Nephron progenitor cell (in vitro differentiated cells): ENCODE data around the gene MYO3A.
"Not testable (repeated sequence)": the region's sequence is repeated elsewhere in the genome, so short reads cannot be mapped to it uniquely, and the experiment has no call there.

Source experiments
- DNase-seq: peaks from one replicate; pipeline ENCODE4 v3.0.0; 2021
- H3K27ac Mint-ChIP-seq: 2 replicates; pipeline ENCODE4 v1.8.0; 2021; ENCODE audit warnings: mild to moderate bottlenecking, moderate library complexity, mixed read lengths
- H3K27me3 Mint-ChIP-seq: 2 replicates; pipeline ENCODE4 v1.8.0; 2021; ENCODE audit warnings: mild to moderate bottlenecking, low read depth, mixed read lengths; ENCODE audit not compliant: poor library complexity
- H3K36me3 Mint-ChIP-seq: 2 replicates; pipeline ENCODE4 v1.8.0; 2021; ENCODE audit warnings: low read depth, mixed read lengths
- H3K4me1 Mint-ChIP-seq: 2 replicates; pipeline ENCODE4 v1.8.0; 2021; ENCODE audit warnings: mixed read lengths
- H3K4me3 Mint-ChIP-seq: 2 replicates; pipeline ENCODE4 v1.8.0; 2021; ENCODE audit warnings: mild to moderate bottlenecking, moderate library complexity, mixed read lengths
- H3K9me3 Mint-ChIP-seq: 2 replicates; pipeline ENCODE4 v1.8.0; 2021; ENCODE audit warnings: mild to moderate bottlenecking, moderate library complexity, mixed read lengths
- CTCF ChIP-seq: fragments of 200-600 bp; sonication (generic); IDR thresholded peaks from 2 replicates; pipeline ENCODE4 v1.5.0; 2021; ENCODE audit warnings: antibody characterized with exemption

The MYO3A gene

GRCh38 chr10:26090762-26091161 is 156.7 kb downstream of the MYO3A start:
- DNase-seq, result no peak
- H3K36me3 Mint-ChIP-seq, result no peaks in the 10 kb centered on the region
- no peak overlapping the region for H3K27ac Mint-ChIP-seq
- no peak overlapping the region for H3K4me3 Mint-ChIP-seq
- H3K4me1 Mint-ChIP-seq, result no peaks in the 10 kb centered on the region
- no peaks in the 10 kb centered on the region for H3K27me3 Mint-ChIP-seq
- H3K9me3 Mint-ChIP-seq, result no peaks in the 10 kb centered on the region
- TF ChIP-seq CTCF, result no peak

DNA sequence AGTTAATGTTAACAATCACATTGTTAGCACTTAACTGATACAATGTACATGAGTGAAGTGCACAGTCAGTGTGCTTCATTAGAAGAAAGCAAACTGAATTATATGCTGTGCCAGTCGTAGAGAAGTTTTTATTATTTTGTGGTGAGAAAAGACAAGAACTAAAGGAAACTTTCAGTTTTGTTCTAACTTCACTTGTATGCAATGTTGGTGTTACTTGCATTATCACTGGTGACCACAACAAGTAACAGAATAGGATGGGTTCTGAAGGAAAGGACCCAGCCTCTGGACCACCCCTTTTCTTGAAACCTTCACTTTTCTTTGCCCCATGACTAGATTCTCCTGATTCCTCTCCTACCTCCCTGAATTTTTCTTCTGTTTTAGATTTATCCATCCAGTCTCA is 159.2 kb downstream of the MYO3A start:
- no peaks in the 10 kb centered on the region for H3K36me3 Mint-ChIP-seq
- no peak overlapping the region for H3K4me3 Mint-ChIP-seq
- H3K9me3 Mint-ChIP-seq, result no peaks in the 10 kb centered on the region
- DNase-seq, result no peak
- H3K27ac Mint-ChIP-seq, result no peak overlapping the region
- no peak for TF ChIP-seq CTCF
- no peaks in the 10 kb centered on the region for H3K4me1 Mint-ChIP-seq
- no peaks in the 10 kb centered on the region for H3K27me3 Mint-ChIP-seq

DNA sequence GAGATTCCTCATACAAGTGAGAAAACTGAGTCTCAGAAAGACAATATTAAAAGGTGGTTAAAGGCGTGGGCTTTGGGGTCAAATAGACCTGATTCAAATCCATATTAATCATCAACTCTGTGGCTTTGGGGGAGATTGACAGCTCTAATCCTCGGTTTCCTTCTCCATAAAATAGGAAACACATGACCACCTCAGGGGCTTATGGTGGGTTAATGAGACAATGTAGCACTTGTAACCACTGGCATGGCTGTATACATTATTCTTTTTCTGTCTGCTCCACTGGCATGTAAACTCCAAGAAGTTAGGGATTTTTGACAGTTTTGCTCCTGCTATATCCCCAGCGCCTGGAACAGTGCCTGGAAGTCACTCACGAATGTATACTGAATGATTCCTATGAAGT is 161.8 kb downstream of the MYO3A start:
- no peaks in the 10 kb centered on the region for H3K4me1 Mint-ChIP-seq
- DNase-seq, result no peak
- no peaks in the 10 kb centered on the region for H3K27me3 Mint-ChIP-seq
- no peaks in the 10 kb centered on the region for H3K36me3 Mint-ChIP-seq
- peaks cover 15% of the 10 kb centered on the region for H3K9me3 Mint-ChIP-seq
- H3K27ac Mint-ChIP-seq, result no peak overlapping the region
- TF ChIP-seq CTCF, result no peak
- no peak overlapping the region for H3K4me3 Mint-ChIP-seq

DNA sequence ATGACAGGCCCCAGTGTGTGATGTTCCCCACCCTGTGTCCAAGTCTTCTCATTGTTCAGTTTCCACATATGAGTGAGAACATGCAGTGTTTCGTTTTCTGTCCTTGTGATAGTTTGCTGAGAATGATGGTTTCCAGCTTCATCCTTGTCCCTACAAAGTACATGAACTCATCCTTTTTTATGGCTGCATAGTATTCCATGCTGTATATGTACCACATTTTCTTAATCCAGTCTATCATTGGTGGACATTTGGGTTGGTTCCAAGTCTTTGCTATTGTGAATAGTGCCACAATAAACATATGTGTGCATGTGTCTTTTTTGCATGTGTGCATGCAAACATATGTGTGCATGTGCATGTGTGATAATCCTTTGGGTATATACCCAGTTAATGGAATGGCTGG is 163.5 kb downstream of the MYO3A start:
- not testable (repeated sequence) for H3K36me3 Mint-ChIP-seq, H3K4me1 Mint-ChIP-seq, DNase-seq, H3K27me3 Mint-ChIP-seq, H3K27ac Mint-ChIP-seq, H3K4me3 Mint-ChIP-seq
- H3K9me3 Mint-ChIP-seq, result peaks cover 21% of the 10 kb centered on the region

DNA sequence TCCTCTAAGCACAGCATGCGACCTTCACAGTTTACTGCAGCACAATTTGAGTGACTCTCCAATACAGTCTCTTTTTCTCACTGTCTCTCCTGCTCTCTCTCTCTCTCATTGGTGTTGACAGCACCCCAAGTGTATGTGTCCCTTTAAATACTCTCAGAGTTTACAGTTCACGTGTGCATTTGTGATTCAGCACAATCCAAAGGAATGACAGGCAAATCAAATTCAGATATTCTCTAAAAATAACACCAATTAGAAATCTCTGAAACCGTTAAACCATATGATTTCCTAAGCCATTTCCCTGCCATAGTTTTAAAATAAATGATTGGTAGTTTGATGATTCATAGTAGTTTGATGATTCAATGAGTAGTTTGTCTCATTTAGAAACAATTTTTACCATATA is 178.5 kb downstream of the MYO3A start:
- DNase-seq, result no peak
- Mint-ChIP-seq H3K9me3 (no peaks in the 10 kb centered on the region), H3K36me3 (no peaks in the 10 kb centered on the region), H3K4me3 (no peak overlapping the region), H3K4me1 (no peaks in the 10 kb centered on the region), H3K27me3 (peaks cover 2% of the 10 kb centered on the region), H3K27ac (no peak overlapping the region)
- no peak for TF ChIP-seq CTCF

GRCh38 chr10:26138613-26139012 is 204.6 kb downstream of the MYO3A start:
- H3K4me3 Mint-ChIP-seq, result no peak overlapping the region
- no peaks in the 10 kb centered on the region for H3K36me3 Mint-ChIP-seq
- no peak for DNase-seq
- H3K9me3 Mint-ChIP-seq, result peaks cover 19% of the 10 kb centered on the region
- H3K27ac Mint-ChIP-seq, result no peak overlapping the region
- H3K4me1 Mint-ChIP-seq, result no peaks in the 10 kb centered on the region
- H3K27me3 Mint-ChIP-seq, result peaks cover 3% of the 10 kb centered on the region
- no peak for TF ChIP-seq CTCF
